MM.1S (cell line): Measurements from ENCODE around the gene GEMIN4.

Experiments used
- DNase-seq: peaks from one replicate; pipeline ENCODE4 v3.0.0-alpha.2; 2015
- H2AFZ ChIP-seq: fragments of 300-600 bp; sonication (generic); 2 replicates; pipeline ENCODE4 v1.6.0; 2016; ENCODE audit warnings: antibody characterized with exemption, low read length
- H3F3A ChIP-seq: fragments of 300-600 bp; sonication (generic); 2 replicates; pipeline ENCODE4 v1.6.1; 2016; ENCODE audit warnings: mild to moderate bottlenecking, antibody characterized with exemption, low read length, moderate library complexity, mixed read lengths; ENCODE audit not compliant: insufficient read depth
- H3K27ac ChIP-seq: fragments of 300-600 bp; sonication (generic); 2 replicates; pipeline ENCODE4 v1.5.1; 2016; ENCODE audit warnings: mild to moderate bottlenecking, low read length
- H3K27me3 ChIP-seq: fragments of 300-600 bp; sonication (generic); replicated peaks from 2 replicates; pipeline ENCODE4 v1.6.0; 2016; ENCODE audit warnings: low read length; ENCODE audit not compliant: insufficient read depth
- H3K36me3 ChIP-seq: fragments of 300-600 bp; sonication (generic); replicated peaks from 2 replicates; pipeline ENCODE4 v1.6.1; 2016; ENCODE audit warnings: mild to moderate bottlenecking, low read length, mixed read lengths; ENCODE audit not compliant: insufficient read depth
- H3K4me1 ChIP-seq: fragments of 300-600 bp; sonication (generic); 2 replicates; pipeline ENCODE4 v1.6.1; 2016; ENCODE audit warnings: low read length, mixed read lengths
- H3K4me2 ChIP-seq: fragments of 300-600 bp; sonication (generic); 2 replicates; pipeline ENCODE4 v1.6.0; 2016; ENCODE audit warnings: low read depth, low read length
- H3K4me3 ChIP-seq: fragments of 300-600 bp; sonication (generic); 2 replicates; pipeline ENCODE4 v1.5.1; 2016; ENCODE audit warnings: low read length, mixed read lengths
- H3K79me2 ChIP-seq: fragments of 300-600 bp; sonication (generic); 2 replicates; pipeline ENCODE4 v1.6.1; 2016; ENCODE audit warnings: mixed run types, low read length, mixed read lengths
- H3K9ac ChIP-seq: fragments of 300-600 bp; sonication (generic); 2 replicates; pipeline ENCODE4 v1.6.1; 2016; ENCODE audit warnings: low read length, mixed read lengths
- H3K9me2 ChIP-seq: fragments of 300-600 bp; sonication (generic); replicated peaks from 2 replicates; pipeline ENCODE4 v1.6.1; 2016; ENCODE audit warnings: mild to moderate bottlenecking, low read length, mixed read lengths; ENCODE audit not compliant: insufficient read depth
- H3K9me3 ChIP-seq: fragments of 300-600 bp; sonication (generic); replicated peaks from 2 replicates; pipeline ENCODE4 v1.6.1; 2016; ENCODE audit warnings: mild to moderate bottlenecking, low read length, mixed read lengths; ENCODE audit not compliant: insufficient read depth
- H4K20me1 ChIP-seq: fragments of 300-600 bp; sonication (generic); 2 replicates; pipeline ENCODE4 v1.6.1; 2016; ENCODE audit warnings: mild to moderate bottlenecking, low read length, moderate library complexity, mixed read lengths; ENCODE audit not compliant: insufficient read depth
- CTCF ChIP-seq: fragments of 300-600 bp; sonication (generic); IDR thresholded peaks from 2 replicates; pipeline ENCODE4 v1.5.1; 2016; ENCODE audit warnings: antibody characterized with exemption, low read length, mixed read lengths
- EZH2 ChIP-seq: fragments of 300-600 bp; sonication (generic); optimal IDR thresholded peaks from 2 replicates; pipeline ENCODE3; 2017; ENCODE audit warnings: low read depth, mild to moderate bottlenecking, antibody characterized with exemption, low read length, mixed read lengths
- EZH2phosphoT487 ChIP-seq: fragments of 300-600 bp; sonication (generic); IDR thresholded peaks from 2 replicates; pipeline ENCODE4 v1.6.1; 2018; ENCODE audit warnings: antibody characterized with exemption, low read length

Gene GEMIN4

GRCh38 chr17:795721-796120 is 43.7 kb upstream of the GEMIN4 start:
- Histone ChIP-seq H3K9me3 (no peaks in the 10 kb centered on the region), H2AFZ (no peak overlapping the region), H3K9ac (no peak overlapping the region), H3K36me3 (peaks cover 9% of the 10 kb centered on the region; the same call in 1 of the 2 replicates), H3K9me2 (no peaks in the 10 kb centered on the region), H3F3A (no peaks in the 10 kb centered on the region), H3K4me1 (no peaks in the 10 kb centered on the region), H3K27me3 (peaks cover 38% of the 10 kb centered on the region), H3K4me3 (no peak overlapping the region), H4K20me1 (no peaks in the 10 kb centered on the region), H3K79me2 (no peaks in the 10 kb centered on the region), H3K27ac (no peak overlapping the region), H3K4me2 (no peak overlapping the region)
- DNase-seq = no peak
- TF ChIP-seq EZH2 = no peak
- TF ChIP-seq CTCF = no peak
- TF ChIP-seq EZH2phosphoT487 = no peak

- H3K9me2 ChIP-seq = no peaks in the 10 kb centered on the region
- H3K79me2 ChIP-seq = no peaks in the 10 kb centered on the region
- peaks cover 34% of the 10 kb centered on the region for H3K27me3 ChIP-seq
- H3K4me1 ChIP-seq = no peaks in the 10 kb centered on the region
- H3K27ac ChIP-seq = no peak overlapping the region
- no peaks in the 10 kb centered on the region for H3K9me3 ChIP-seq
- no peaks in the 10 kb centered on the region for H4K20me1 ChIP-seq
- H3K4me2 ChIP-seq = no peak overlapping the region
- H3F3A ChIP-seq = no peaks in the 10 kb centered on the region
- H3K4me3 ChIP-seq = no peak overlapping the region
- no peak overlapping the region for H2AFZ ChIP-seq
- TF ChIP-seq EZH2 (no peak), CTCF (no peak), EZH2phosphoT487 (no peak)
- peaks cover 9% of the 10 kb centered on the region; the same call in 1 of the 2 replicates for H3K36me3 ChIP-seq
- DNase-seq = no peak
- H3K9ac ChIP-seq = no peak overlapping the region
Measured at GRCh38 chr17:795276-795675, 43.2 kb upstream of the GEMIN4 start.

GRCh38 chr17:794876-795275 is 42.8 kb upstream of the GEMIN4 start:
- H3K27ac ChIP-seq = no peak overlapping the region
- DNase-seq = peak; percentile 42
- no peak overlapping the region for H3K4me3 ChIP-seq
- H3K9ac ChIP-seq = no peak overlapping the region
- H3K27me3 ChIP-seq = peaks cover 30% of the 10 kb centered on the region
- H3K79me2 ChIP-seq = no peaks in the 10 kb centered on the region
- no peak overlapping the region for H3K4me2 ChIP-seq
- no peaks in the 10 kb centered on the region for H3K9me3 ChIP-seq
- no peaks in the 10 kb centered on the region for H4K20me1 ChIP-seq
- no peak for TF ChIP-seq EZH2
- TF ChIP-seq CTCF = peak; percentile 69
- no peaks in the 10 kb centered on the region for H3K4me1 ChIP-seq
- H3F3A ChIP-seq = no peaks in the 10 kb centered on the region
- H2AFZ ChIP-seq = no peak overlapping the region
- H3K36me3 ChIP-seq = peaks cover 9% of the 10 kb centered on the region; the same call in 1 of the 2 replicates
- no peaks in the 10 kb centered on the region for H3K9me2 ChIP-seq
